ENCODE data around the gene KDM5B. TPM values are rescaled to one million over a fixed set of nuclear protein-coding genes. Genes with fewer than 3 reads are reported as not detected.

KDM5B gene
- total and polyA plus RNA-seq, 2 experiments from 2014 or later = 175 to 202 TPM

DNA sequence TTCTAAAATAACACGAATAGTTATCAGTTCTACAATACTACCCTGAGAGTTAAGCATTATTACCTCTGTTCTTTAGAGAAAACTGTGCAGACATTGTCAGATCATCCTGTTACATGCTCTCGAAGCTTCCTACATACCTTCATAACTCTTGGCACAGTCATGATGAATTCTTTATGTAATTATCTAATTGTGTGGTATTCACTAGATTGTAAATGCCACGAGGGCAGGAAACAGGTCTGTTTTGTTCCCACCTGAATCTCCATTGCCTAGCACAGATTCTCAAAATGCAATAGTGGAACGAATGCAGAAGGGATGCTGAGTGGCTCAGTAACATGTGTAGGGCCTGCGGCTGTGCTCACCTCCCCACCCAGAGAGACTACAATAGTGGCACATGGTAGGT is 101.4 kb downstream of the KDM5B start:
- peaks cover 26% of the 10 kb centered on the region for H3K27me3 ChIP-seq (ENCODE audit: insufficient read depth)
- 0 out of 2 replicates have a peak, but pooled peaks cover 7% of the 10 kb centered on the region for H3F3A ChIP-seq (replicated peaks; ENCODE audit: low read depth)
- DNase-seq (ENCODE audit: low spot score) = no peak
- no peak overlapping the region for H2AFZ ChIP-seq
- TF ChIP-seq, protein P1, sequence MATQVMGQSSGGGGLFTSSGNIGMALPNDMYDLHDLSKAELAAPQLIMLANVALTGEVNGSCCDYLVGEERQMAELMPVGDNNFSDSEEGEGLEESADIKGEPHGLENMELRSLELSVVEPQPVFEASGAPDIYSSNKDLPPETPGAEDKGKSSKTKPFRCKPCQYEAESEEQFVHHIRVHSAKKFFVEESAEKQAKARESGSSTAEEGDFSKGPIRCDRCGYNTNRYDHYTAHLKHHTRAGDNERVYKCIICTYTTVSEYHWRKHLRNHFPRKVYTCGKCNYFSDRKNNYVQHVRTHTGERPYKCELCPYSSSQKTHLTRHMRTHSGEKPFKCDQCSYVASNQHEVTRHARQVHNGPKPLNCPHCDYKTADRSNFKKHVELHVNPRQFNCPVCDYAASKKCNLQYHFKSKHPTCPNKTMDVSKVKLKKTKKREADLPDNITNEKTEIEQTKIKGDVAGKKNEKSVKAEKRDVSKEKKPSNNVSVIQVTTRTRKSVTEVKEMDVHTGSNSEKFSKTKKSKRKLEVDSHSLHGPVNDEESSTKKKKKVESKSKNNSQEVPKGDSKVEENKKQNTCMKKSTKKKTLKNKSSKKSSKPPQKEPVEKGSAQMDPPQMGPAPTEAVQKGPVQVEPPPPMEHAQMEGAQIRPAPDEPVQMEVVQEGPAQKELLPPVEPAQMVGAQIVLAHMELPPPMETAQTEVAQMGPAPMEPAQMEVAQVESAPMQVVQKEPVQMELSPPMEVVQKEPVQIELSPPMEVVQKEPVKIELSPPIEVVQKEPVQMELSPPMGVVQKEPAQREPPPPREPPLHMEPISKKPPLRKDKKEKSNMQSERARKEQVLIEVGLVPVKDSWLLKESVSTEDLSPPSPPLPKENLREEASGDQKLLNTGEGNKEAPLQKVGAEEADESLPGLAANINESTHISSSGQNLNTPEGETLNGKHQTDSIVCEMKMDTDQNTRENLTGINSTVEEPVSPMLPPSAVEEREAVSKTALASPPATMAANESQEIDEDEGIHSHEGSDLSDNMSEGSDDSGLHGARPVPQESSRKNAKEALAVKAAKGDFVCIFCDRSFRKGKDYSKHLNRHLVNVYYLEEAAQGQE (IDR thresholded peaks at IDR 0.05; ENCODE audit: unreplicated experiment) = no peak
- TF ChIP-seq JUNB (IDR thresholded peaks at IDR 0.05; ENCODE audit: unreplicated experiment) (no peak), ZNF114 (CRISPR knock-in tag; IDR thresholded peaks at IDR 0.05) (no peak), EZH2phosphoT487 (IDR thresholded peaks at IDR 0.05; ENCODE audit: unreplicated experiment) (no peak), ZNF331 (CRISPR knock-in tag; IDR thresholded peaks at IDR 0.05; ENCODE audit: low read depth) (no peak), POLR2AphosphoS5 (IDR thresholded peaks at IDR 0.05; ENCODE audit: low read depth) (no peak), NANOG (IDR thresholded peaks at IDR 0.05; ENCODE audit: borderline replicate concordance) (no peak), EZH2 (IDR thresholded peaks at IDR 0.05; ENCODE audit: low read depth, unreplicated experiment) (no peak), CREB1 (CRISPR knock-in tag; IDR thresholded peaks at IDR 0.05; ENCODE audit: low read depth) (no peak)
- TF ChIP-seq, protein P2, sequence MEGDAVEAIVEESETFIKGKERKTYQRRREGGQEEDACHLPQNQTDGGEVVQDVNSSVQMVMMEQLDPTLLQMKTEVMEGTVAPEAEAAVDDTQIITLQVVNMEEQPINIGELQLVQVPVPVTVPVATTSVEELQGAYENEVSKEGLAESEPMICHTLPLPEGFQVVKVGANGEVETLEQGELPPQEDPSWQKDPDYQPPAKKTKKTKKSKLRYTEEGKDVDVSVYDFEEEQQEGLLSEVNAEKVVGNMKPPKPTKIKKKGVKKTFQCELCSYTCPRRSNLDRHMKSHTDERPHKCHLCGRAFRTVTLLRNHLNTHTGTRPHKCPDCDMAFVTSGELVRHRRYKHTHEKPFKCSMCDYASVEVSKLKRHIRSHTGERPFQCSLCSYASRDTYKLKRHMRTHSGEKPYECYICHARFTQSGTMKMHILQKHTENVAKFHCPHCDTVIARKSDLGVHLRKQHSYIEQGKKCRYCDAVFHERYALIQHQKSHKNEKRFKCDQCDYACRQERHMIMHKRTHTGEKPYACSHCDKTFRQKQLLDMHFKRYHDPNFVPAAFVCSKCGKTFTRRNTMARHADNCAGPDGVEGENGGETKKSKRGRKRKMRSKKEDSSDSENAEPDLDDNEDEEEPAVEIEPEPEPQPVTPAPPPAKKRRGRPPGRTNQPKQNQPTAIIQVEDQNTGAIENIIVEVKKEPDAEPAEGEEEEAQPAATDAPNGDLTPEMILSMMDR (conservative IDR thresholded peaks at IDR 0.05; ENCODE audit: low read depth in 2 of 2) = no peak
- TF ChIP-seq, protein P3, sequence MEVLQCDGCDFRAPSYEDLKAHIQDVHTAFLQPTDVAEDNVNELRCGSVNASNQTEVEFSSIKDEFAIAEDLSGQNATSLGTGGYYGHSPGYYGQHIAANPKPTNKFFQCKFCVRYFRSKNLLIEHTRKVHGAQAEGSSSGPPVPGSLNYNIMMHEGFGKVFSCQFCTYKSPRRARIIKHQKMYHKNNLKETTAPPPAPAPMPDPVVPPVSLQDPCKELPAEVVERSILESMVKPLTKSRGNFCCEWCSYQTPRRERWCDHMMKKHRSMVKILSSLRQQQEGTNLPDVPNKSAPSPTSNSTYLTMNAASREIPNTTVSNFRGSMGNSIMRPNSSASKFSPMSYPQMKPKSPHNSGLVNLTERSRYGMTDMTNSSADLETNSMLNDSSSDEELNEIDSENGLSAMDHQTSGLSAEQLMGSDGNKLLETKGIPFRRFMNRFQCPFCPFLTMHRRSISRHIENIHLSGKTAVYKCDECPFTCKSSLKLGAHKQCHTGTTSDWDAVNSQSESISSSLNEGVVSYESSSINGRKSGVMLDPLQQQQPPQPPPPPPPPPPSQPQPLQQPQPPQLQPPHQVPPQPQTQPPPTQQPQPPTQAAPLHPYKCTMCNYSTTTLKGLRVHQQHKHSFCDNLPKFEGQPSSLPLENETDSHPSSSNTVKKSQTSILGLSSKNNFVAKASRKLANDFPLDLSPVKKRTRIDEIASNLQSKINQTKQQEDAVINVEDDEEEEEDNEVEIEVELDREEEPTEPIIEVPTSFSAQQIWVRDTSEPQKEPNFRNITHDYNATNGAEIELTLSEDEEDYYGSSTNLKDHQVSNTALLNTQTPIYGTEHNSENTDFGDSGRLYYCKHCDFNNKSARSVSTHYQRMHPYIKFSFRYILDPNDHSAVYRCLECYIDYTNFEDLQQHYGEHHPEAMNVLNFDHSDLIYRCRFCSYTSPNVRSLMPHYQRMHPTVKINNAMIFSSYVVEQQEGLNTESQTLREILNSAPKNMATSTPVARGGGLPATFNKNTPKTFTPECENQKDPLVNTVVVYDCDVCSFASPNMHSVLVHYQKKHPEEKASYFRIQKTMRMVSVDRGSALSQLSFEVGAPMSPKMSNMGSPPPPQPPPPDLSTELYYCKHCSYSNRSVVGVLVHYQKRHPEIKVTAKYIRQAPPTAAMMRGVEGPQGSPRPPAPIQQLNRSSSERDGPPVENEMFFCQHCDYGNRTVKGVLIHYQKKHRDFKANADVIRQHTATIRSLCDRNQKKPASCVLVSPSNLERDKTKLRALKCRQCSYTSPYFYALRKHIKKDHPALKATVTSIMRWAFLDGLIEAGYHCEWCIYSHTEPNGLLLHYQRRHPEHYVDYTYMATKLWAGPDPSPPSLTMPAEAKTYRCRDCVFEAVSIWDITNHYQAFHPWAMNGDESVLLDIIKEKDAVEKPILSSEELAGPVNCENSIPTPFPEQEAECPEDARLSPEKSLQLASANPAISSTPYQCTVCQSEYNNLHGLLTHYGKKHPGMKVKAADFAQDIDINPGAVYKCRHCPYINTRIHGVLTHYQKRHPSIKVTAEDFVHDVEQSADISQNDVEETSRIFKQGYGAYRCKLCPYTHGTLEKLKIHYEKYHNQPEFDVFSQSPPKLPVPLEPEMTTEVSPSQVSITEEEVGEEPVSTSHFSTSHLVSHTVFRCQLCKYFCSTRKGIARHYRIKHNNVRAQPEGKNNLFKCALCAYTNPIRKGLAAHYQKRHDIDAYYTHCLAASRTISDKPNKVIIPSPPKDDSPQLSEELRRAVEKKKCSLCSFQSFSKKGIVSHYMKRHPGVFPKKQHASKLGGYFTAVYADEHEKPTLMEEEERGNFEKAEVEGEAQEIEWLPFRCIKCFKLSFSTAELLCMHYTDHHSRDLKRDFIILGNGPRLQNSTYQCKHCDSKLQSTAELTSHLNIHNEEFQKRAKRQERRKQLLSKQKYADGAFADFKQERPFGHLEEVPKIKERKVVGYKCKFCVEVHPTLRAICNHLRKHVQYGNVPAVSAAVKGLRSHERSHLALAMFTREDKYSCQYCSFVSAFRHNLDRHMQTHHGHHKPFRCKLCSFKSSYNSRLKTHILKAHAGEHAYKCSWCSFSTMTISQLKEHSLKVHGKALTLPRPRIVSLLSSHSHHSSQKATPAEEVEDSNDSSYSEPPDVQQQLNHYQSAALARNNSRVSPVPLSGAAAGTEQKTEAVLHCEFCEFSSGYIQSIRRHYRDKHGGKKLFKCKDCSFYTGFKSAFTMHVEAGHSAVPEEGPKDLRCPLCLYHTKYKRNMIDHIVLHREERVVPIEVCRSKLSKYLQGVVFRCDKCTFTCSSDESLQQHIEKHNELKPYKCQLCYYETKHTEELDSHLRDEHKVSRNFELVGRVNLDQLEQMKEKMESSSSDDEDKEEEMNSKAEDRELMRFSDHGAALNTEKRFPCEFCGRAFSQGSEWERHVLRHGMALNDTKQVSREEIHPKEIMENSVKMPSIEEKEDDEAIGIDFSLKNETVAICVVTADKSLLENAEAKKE (CRISPR knock-in tag; IDR thresholded peaks at IDR 0.05) = no peak
- TF ChIP-seq, protein P4, sequence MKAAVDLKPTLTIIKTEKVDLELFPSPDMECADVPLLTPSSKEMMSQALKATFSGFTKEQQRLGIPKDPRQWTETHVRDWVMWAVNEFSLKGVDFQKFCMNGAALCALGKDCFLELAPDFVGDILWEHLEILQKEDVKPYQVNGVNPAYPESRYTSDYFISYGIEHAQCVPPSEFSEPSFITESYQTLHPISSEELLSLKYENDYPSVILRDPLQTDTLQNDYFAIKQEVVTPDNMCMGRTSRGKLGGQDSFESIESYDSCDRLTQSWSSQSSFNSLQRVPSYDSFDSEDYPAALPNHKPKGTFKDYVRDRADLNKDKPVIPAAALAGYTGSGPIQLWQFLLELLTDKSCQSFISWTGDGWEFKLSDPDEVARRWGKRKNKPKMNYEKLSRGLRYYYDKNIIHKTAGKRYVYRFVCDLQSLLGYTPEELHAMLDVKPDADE (IDR thresholded peaks at IDR 0.05) = no peak
- no peaks in the 10 kb centered on the region for H3K9me2 ChIP-seq (ENCODE audit: insufficient read depth)
- peaks cover 17% of the 10 kb centered on the region; the same call in 1 of the 2 replicates for H4K20me1 ChIP-seq (replicated peaks; ENCODE audit: insufficient read depth)
- Mint-ChIP-seq H3K4me3 (no peak overlapping the region), H3K9me3 (no peaks in the 10 kb centered on the region), H3K4me1 (peaks cover 48% of the 10 kb centered on the region), H3K36me3 (ENCODE audit: low read depth) (no peaks in the 10 kb centered on the region), H3K27ac (no peak overlapping the region), H3K27me3 (ENCODE audit: insufficient read depth, low read depth, poor library complexity) (peaks cover 22% of the 10 kb centered on the region)
- no peak for ATAC-seq
- H3K4me1 ChIP-seq (ENCODE audit: insufficient read depth) = peaks cover 33% of the 10 kb centered on the region
- H3K79me2 ChIP-seq (replicated peaks; ENCODE audit: insufficient read depth) = peaks cover 4% of the 10 kb centered on the region; the same call in 1 of the 2 replicates
- H3K27ac ChIP-seq (ENCODE audit: low read depth) = no peak overlapping the region
- no peaks in the 10 kb centered on the region for H3K36me3 ChIP-seq (ENCODE audit: insufficient read depth)
- no peak overlapping the region for H3K4me3 ChIP-seq
- no peak overlapping the region for H3K4me2 ChIP-seq
